AG20443 (cell line): ENCODE measurements around the gene ATOH8.
"Not testable (repeated sequence)": the region's sequence is repeated elsewhere in the genome, so short reads cannot be mapped to it uniquely, and the experiment has no call there.

Source experiments
- DNase-seq: peaks from one replicate; pipeline ENCODE4 v3.0.0; 2012; ENCODE audit warnings: low spot score, mixed read lengths

Gene ATOH8

GRCh38 chr2:85828725-85829124, 74.9 kb downstream of the ATOH8 start:
- no peak for DNase-seq

- not testable (repeated sequence) for DNase-seq
Observed at GRCh38 chr2:85829394-85829793, 75.6 kb downstream of the ATOH8 start.

- no peak for DNase-seq
Observed at GRCh38 chr2:85830645-85831044, 76.9 kb downstream of the ATOH8 start.

GRCh38 chr2:85831735-85832134, 77.9 kb downstream of the ATOH8 start:
- no peak for DNase-seq

GRCh38 chr2:85834466-85834865, 80.7 kb downstream of the ATOH8 start:
- DNase-seq = no peak
